Heart left ventricle (tissue), 16 donors: ENCODE results near the gene PARD3. TPM values are rescaled to one million over a fixed set of nuclear protein-coding genes. Genes with fewer than 3 reads are reported as not detected.

Source experiments
- ATAC-seq, 4 donors: fragments of 200-7000 bp; cut with Tn5 transposase; one replicate each; pipeline ENCODE4 v1.9.1; 2020 to 2022; ENCODE audit warnings: moderate library complexity in 4 of 4, mild to moderate bottlenecking in 3 of 4, moderate number of reproducible peaks in 1 of 4
- DNase-seq, 5 donors: peaks; one replicate each; pipeline ENCODE4 v3.0.0-alpha.2; 2020
- H3K27ac ChIP-seq, 12 donors: fragments of 200-600 bp; sonication (generic) in 4 of 12; one replicate each; pipeline versions ENCODE4 v1.5.0 to v1.8.0; 2016 to 2022; ENCODE audit warnings: mild to moderate bottlenecking in 2 of 12
- H3K27me3 ChIP-seq, 9 donors: fragments of 200-600 bp; sonication (generic) in 2 of 9; one replicate each; pipeline versions ENCODE4 v1.5.1 to v1.8.0; 2016 to 2022; ENCODE audit warnings: mild to moderate bottlenecking in 3 of 9
- H3K36me3 ChIP-seq, 9 donors: fragments of 200-600 bp; sonication (generic) in 2 of 9; one replicate each; pipeline versions ENCODE4 v1.5.0 to v1.8.0; 2018 to 2022; ENCODE audit warnings: mild to moderate bottlenecking in 2 of 9
- H3K4me1 ChIP-seq, 12 donors: fragments of 200-600 bp; sonication (generic) in 4 of 12; one replicate each; pipeline versions ENCODE4 v1.5.0 to v1.8.0; 2016 to 2022; ENCODE audit warnings: mild to moderate bottlenecking in 3 of 12
- H3K4me3 ChIP-seq, 12 donors: fragments of 200-600 bp; sonication (generic) in 4 of 12; one replicate each; pipeline versions ENCODE4 v1.5.0 to v1.8.0; 2017 to 2022; ENCODE audit warnings: mild to moderate bottlenecking in 9 of 12, moderate library complexity in 4 of 12
- H3K9me3 ChIP-seq, 12 donors: fragments of 200-600 bp; sonication (generic) in 4 of 12; one replicate each; pipeline versions ENCODE4 v1.5.0 to v1.8.0; 2016 to 2022; ENCODE audit warnings: mild to moderate bottlenecking in 1 of 12
- POLR2A ChIP-seq, 2 donors: fragments of 450-650 bp; IDR thresholded peaks; one replicate each; pipeline ENCODE4 v1.6.1; 2017; ENCODE audit warnings: antibody characterized with exemption in 2 of 2, mild to moderate bottlenecking in 2 of 2, moderate library complexity in 2 of 2
- WGBS, 4 donors: extraction: QIAGEN DNeasy Blood & Tissue Kit in 2 of 4; methylation state at CpG; one replicate each; pipeline versions ENCODE4 v1.1.5 to v1.1.7; 2013 to 2018; 5-methylcytosine and 5-hydroxymethylcytosine counted together
- intact Hi-C, 10 donors: fragments of 100-400 bp; cut with DNase I; formaldehyde crosslinking; loops; one replicate each; pipeline versions ENCODE4 v1.11.1 to v1.14.2; 2022
- polyA plus RNA-seq, 2 donors: library from polyadenylated mRNA; stranded (reverse); fragments of 200-250 nt; gene quantifications; one replicate each; pipeline ENCODE4 v1.2.3, GENCODE V29; 2013
- total RNA-seq, 9 donors: library from RNA; depleted of rRNA in 2 of 9; stranded (reverse); fragments of >200 nt in 2 of 9; fragmentation: NEBNext Ultra II Directional in 3 of 9; extraction: Animal tissue kit (Norgen Biotek cat#: 25700) in 3 of 9; gene quantifications; one replicate each; pipeline versions ENCODE4 v1.1.0 to v1.2.4, GENCODE V29; 2016 to 2023
- TF ChIP-seq, protein P1 (sequence below), 12 donors: fragments of 200-600 bp; sonication (generic) in 4 of 12; IDR thresholded peaks; one replicate each; pipeline versions ENCODE4 v1.5.0 to v1.8.0; 2018 to 2022; ENCODE audit warnings: antibody characterized with exemption in 12 of 12, mild to moderate bottlenecking in 5 of 12
- donor health status: ischemic (EF 13 %, LVEDD 7.1; RV severe dilation, severe dysfunction).
- donor health status: healthy with polysubstance abuse.
- donor health status: DM: no; HTN: yes; CAD: no.
- donor health status: DM: no; HTN: no; CAD: no.
- donor health status: ischemic (EF 25% LVEDD 6.9; RV normal size, moderate dysfunction).
- donor health status: ischemic (EF 25% LVEDD 5.7; RV mildly dilated, moderate dysfunction).
- donor health status: healthy.
- donor health status: DM: yes; HTN: yes; CAD: no.
- donor health status: ischemic (EF 35%, LVEDD 5.7; RV mildly dilated, moderate dysfunction).
- donor health status: nonischemic (EF 11% LVEDD 7.7; RV severe dilation, severe dysfunction).
- donor health status: DM: yes; HTN: yes; CAD: no.
- donor health status: PGD.
- donor health status: ischemic (EF 29% LVEDD 5.4; RV normal size, mild dysfunction).
- donor health status: nonischemic (EF 23%, LVEDD 6.1; RV moderate dilation, normal function).

The PARD3 gene
- total and polyA plus RNA-seq, 11 donors = 24.8 to 69.7 (median 33.1) TPM

DNA sequence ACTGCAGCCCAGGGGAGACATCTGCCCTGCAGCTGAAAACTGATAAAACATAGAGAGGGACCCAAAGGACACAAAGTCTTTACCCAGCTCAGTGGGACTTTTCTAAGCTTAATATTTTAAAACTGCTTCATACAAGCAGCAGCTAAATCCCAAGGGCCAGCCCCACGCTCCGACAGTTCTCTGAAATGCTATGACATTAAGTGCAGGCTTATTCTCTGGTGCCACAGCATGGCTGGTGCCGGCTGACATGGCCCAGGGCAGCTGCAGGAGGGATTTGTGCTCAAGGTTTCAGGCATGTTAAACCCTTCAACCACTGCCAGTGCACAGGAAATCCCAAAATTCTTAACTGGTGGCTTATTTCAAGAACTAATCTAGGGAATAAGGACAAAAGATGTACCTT lies 170.9 kb downstream of the PARD3 start:
- Histone ChIP-seq H3K27ac (no peak overlapping the region), H3K9me3 (no peaks in the 10 kb centered on the region), H3K4me3 (no peak overlapping the region), H3K4me1 (peaks cover 0 to 46% (median 22%) of the 10 kb centered on the region in 12 donors), H3K36me3 (no peaks in the 10 kb centered on the region), H3K27me3 (no peaks in the 10 kb centered on the region)
- TF ChIP-seq POLR2A (IDR thresholded peaks at IDR 0.05) = no peak
- TF ChIP-seq, protein P1, sequence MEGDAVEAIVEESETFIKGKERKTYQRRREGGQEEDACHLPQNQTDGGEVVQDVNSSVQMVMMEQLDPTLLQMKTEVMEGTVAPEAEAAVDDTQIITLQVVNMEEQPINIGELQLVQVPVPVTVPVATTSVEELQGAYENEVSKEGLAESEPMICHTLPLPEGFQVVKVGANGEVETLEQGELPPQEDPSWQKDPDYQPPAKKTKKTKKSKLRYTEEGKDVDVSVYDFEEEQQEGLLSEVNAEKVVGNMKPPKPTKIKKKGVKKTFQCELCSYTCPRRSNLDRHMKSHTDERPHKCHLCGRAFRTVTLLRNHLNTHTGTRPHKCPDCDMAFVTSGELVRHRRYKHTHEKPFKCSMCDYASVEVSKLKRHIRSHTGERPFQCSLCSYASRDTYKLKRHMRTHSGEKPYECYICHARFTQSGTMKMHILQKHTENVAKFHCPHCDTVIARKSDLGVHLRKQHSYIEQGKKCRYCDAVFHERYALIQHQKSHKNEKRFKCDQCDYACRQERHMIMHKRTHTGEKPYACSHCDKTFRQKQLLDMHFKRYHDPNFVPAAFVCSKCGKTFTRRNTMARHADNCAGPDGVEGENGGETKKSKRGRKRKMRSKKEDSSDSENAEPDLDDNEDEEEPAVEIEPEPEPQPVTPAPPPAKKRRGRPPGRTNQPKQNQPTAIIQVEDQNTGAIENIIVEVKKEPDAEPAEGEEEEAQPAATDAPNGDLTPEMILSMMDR (IDR thresholded peaks at IDR 0.05) = no peak
- intact Hi-C loops = loop anchor here in 1 of 10 donors (5.0 kb wide), 1 partner anchor 1452 kb away; no protein-coding TSS in a partner anchor
- ATAC-seq (peak in 3 of 4 donors; percentile 37 to 64 (median 54)), DNase-seq (no peak)
- WGBS, 4 donors = 13 to 42% (median 38%) methylated on average over 3 of the region's 3 CpGs

DNA sequence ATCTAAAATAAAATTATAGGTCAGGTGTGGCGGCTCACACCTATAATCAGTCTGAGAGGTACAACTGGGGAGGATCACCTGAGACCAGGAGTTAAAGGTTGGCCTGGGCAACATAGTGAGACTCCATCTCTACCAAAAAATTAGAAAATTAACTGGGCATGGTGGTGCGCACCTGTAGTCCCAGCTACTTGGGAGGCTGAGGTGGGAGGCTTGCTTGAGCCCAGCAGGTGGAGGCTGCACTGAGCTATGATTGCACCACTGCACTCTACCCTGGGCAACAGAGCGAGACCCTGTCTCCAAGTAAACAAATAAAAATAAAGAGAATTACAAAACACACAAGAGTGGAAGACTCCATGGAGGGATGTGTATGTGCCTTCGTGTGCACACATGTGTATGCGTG lies 171.5 kb downstream of the PARD3 start:
- no peak for TF ChIP-seq POLR2A (IDR thresholded peaks at IDR 0.05)
- TF ChIP-seq, protein P1 (IDR thresholded peaks at IDR 0.05) = no peak
- Histone ChIP-seq H3K4me3 (no peak overlapping the region), H3K27ac (no peak overlapping the region), H3K27me3 (no peaks in the 10 kb centered on the region), H3K9me3 (no peaks in the 10 kb centered on the region), H3K4me1 (peaks cover 0 to 49% (median 23%) of the 10 kb centered on the region in 12 donors), H3K36me3 (no peaks in the 10 kb centered on the region)
- intact Hi-C loops = loop anchor here in 1 of 10 donors (5.0 kb wide), 1 partner anchor 1451 kb away; no protein-coding TSS in a partner anchor
- ATAC-seq (no peak), DNase-seq (no peak)
- WGBS, 4 donors = 88 to 97% (median 92%) methylated on average over 5 of the region's 5 CpGs

DNA sequence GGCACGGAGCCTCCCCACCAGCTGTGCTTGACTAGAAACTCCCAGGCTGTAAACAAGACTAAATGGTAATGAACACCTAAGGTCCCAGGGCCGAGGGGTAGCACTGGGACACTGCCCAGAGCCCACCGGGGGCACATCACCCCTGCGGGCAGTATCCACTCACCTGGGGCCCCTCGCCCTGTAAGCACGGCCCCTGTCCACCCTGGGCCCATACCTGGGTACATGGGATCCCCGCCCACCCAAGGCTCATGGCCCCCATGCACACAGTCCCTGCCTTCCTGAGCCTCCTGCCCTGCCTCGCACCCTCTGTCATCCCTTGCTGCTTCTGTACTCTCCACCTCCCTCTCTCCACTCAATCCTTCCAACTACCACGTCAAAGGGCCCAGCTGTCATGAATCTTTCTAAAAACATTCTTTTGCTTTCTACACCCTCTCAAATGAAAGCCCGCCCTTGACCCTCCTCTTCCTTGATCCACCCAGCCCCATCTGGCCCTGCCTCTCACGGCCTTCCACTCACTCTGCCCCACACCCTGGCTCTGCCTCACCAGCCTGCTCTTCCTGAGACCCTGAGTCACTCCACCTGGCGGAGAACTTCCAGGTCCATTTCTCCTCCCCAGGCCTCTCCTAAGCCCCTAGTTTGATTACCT lies 173.1 kb downstream of the PARD3 start:
- intact Hi-C loops = loop anchor here in 1 of 10 donors (5.0 kb wide), 1 partner anchor 1450 kb away; no protein-coding TSS in a partner anchor
- H3K27me3 ChIP-seq = no peaks in the 10 kb centered on the region
- WGBS, 4 donors = 88 to 93% (median 91%) methylated on average over 11 to 12 of the region's 12 CpGs
- TF ChIP-seq POLR2A (IDR thresholded peaks at IDR 0.05) = no peak
- TF ChIP-seq, protein P1 (IDR thresholded peaks at IDR 0.05) = no peak
- no peak overlapping the region for H3K27ac ChIP-seq
- H3K36me3 ChIP-seq = no peaks in the 10 kb centered on the region
- H3K4me3 ChIP-seq = no peak overlapping the region
- no peaks in the 10 kb centered on the region for H3K9me3 ChIP-seq
- peaks cover 9 to 53% (median 24%) of the 10 kb centered on the region in 12 donors for H3K4me1 ChIP-seq
- DNase-seq = no peak
- peak in 2 of 4 donors; percentile 16 to 47 for ATAC-seq

DNA sequence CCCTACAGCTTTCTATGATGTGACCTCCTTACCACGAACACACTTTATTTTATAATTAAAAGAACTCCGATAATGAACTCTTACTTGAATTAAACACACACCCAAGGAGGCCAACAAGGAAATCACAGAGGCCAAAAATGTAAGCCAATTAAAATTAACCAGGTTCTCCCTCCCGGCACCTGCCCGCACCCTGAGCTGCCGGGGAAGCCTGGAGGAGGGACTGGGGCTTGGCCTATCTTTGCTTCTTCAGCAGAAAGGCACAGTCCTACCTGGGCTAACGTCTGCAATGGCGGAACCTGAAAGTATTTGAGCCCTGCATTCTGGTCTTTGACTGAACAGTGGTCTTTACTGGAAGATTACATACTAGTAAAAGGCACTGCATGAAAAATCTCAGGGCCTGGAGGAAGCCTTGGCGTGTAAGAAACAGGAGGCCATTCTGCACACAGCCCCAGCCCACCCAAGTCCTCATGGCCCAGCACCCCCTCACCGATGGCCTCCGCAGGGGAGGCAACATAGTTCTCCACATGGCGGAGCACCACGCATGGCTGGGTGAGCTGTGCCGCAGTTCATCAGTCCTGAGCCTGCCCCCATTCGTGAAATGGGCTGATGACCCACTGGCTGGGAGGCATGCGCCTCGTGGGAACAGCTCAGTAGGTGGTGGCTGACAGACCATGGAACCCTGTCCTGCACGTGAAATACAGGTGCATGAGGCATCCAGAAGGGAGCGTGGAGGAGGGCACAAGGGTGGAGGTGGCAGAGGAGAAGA lies 173.8 kb downstream of the PARD3 start:
- TF ChIP-seq, protein P1 (IDR thresholded peaks at IDR 0.05) = no peak
- no peak for TF ChIP-seq POLR2A (IDR thresholded peaks at IDR 0.05)
- intact Hi-C loops = loop anchor here in 1 of 10 donors (5.0 kb wide), 1 partner anchor 1449 kb away; no protein-coding TSS in a partner anchor
- Histone ChIP-seq H3K27ac (peak overlapping the region in 1 of 12 donors; percentile 8), H3K4me3 (no peak overlapping the region), H3K9me3 (no peaks in the 10 kb centered on the region), H3K4me1 (peaks cover 8 to 48% (median 23%) of the 10 kb centered on the region in 12 donors), H3K27me3 (no peaks in the 10 kb centered on the region), H3K36me3 (no peaks in the 10 kb centered on the region)
- WGBS, 4 donors = 92 to 94% (median 93%) methylated on average over 18 of the region's 18 CpGs
- DNase-seq (no peak), ATAC-seq (peak in 1 of 4 donors; percentile 29)
